NCI-H82 treated with DMSO at 0.1 percent for 48 hours (cell line): ENCODE results near the gene PARD6G.

Experiments used
- DNase-seq: peaks from one replicate; lab custom pipeline; 2025; ENCODE audit not compliant: unreplicated experiment; lab: John Stamatoyannopoulos, UW

The PARD6G gene

DNA sequence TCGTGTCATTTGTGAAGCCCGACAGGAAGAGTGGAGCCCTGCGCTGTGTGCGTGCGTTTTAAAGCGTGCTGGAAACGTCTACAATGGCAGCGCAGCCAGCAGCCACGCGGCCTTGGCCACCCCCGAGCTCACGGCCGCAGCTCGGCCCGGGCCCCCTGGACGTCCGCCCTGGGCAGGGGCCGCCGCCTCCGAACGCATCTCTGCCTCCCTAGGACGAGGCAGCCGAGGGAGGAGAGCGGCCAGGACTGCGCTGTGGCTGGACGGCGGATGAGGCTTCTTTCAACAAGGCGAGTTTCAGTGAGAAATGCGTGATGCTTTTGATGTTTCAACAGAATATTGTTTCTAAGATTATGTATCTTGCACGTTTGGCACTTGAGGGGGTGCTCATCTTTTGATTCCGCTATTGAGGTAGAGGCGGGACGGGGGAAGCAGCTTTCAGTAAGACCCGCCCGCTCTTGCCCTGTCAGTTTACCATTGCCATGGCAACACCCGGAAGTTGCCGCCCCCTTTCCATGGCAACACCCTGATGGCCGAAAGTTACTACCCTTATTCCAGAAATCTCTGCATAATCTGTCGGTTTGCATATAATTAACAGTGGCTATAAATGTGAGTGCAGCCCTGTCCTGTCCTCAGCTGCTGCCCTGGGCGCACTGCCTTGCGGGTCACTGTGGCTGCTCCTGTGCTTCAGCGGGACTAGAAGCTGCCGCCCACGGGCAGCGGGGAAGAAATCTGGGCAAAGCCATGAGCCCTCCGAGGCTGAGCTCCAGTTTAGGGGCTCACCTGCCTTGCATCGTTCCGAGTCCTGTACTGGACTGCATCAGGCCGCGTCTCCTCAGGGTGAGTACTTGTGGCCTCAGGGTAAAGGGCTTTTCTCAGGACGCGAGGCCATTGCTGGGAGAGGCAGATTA lies 99.6 kb downstream of the PARD6G start:
- no peak for DNase-seq

DNA sequence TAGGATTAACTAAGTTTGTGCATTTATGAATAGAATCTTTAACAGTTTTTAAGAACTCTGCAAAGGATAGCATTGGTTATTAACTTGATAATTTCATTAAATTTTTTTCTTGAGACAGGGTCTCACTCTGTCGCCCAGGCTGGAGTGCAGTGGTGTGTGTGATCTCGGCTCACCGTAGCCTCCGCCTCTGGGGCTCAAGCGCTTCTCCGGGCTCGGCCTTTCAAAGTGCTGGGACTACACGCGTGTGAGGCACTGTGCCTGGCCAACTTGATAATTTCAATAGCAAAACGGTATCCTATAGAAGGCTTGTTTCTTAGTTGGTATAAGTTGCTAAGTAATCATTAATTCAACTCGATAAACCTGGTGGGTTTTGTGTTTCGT lies 100.3 kb downstream of the PARD6G start:
- DNase-seq, result no peak

DNA sequence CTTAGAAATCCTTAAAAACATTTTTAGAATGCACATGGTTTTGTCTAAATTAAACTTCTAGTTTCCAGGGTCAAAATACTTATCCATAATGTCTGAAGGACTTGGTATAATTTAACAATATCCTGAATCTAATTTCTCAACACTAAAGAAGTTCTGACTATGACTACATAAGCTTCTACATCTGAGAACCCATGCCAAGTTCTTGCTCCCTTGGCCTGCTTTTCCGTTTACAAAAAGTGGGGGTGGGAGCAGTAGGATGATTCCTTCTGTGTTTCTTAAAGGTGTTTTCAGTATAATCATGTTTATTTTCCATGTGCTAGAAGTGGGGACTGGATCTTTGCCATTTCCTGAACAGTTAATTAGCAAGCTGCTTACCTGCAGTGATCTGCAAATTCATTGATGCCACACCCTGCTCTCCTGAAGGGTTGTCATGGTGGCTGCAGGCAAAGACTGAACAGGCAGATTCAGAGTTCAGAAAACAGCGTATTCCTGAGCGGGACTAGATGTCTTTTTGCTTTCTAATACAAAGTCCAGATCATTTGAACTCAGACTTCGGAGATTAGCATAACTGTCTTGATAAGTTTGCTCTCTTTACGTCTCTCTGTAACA lies 102.0 kb downstream of the PARD6G start:
- no peak for DNase-seq

DNA sequence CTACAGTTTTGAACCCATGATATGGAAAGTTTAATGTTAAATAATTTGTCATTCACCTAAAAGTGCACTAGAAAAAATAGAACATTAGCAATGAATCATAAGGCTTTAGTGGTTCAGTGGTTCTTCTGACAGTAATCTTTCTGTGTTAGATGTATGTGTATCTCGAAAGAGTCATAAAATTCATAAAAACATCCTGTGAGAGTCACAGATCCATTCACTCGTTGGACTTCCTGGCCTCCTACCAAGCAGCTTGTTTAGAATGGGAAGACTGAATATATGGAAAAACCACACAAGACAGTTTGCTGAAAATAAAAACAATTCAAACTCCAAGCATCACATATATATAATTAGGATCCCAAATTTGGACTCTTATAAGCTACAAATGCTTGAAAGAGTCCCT lies 103.4 kb downstream of the PARD6G start:
- no peak for DNase-seq

DNA sequence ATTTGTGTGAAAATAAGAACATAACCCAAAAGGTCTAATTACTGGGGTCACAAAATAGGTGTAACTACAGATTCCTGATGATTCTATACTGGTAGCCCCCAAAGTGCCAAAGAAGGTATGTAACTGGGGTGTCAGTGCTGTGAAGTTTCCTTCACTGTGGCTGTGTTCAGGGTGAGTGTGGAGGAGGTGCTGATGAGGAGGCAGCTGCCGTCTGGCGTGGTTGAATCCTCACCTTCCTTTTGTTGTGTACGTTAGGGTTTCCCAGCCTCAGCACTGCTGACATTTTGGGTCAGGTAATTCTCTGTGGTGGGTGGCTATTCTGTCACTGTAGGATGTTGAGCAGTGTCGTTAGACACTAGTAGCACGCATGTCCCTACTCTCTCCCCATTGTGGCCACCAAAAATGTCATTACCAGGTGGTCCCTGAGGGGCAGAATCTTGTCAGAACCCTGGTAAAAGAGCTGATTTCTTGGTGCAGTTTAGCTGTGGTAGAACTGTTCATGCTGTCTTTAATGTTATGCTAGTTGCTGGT lies 106.8 kb downstream of the PARD6G start:
- DNase-seq, result no peak

DNA sequence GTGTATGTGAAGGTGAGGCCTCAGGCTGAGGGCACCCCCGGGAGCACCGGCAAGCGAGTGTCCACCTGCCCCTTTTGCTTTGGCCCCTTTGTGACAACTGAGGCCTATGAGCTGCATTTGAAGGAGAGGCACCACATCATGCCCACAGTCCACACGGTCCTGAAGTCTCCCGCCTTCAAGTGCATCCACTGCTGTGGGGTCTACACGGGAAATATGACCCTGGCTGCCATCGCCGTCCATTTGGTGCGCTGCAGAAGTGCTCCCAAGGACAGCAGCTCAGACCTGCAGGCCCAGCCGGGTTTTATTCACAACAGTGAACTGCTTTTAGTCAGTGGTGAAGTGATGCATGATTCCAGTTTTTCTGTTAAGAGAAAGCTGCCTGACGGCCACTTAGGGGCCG lies 109.3 kb downstream of the PARD6G start:
- no peak for DNase-seq

DNA sequence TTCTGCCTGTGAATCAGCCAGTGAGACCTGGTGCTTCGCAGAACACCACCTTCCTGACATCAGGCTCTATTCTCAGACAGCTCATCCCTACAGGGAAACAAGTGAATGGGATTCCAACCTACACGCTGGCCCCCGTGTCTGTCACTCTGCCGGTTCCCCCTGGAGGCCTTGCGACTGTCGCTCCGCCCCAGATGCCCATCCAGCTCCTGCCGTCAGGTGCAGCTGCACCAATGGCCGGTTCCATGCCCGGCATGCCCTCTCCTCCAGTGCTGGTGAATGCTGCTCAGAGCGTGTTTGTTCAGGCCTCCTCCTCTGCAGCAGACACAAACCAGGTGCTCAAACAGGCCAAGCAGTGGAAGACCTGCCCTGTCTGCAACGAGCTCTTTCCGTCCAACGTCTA lies 110.2 kb downstream of the PARD6G start:
- no peak for DNase-seq

DNA sequence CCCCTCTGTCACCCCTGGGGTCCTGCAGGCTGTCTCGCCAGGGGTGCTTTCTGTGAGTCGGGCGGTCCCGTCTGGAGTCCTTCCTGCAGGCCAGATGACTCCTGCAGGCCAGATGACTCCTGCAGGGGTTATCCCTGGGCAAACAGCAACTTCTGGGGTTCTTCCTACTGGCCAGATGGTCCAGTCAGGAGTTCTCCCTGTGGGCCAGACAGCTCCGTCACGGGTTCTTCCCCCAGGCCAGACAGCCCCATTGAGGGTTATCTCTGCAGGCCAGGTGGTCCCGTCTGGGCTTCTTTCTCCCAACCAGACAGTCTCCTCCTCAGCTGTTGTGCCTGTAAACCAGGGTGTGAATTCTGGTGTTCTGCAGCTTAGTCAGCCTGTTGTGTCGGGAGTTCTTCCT lies 110.6 kb downstream of the PARD6G start:
- DNase-seq, result no peak

DNA sequence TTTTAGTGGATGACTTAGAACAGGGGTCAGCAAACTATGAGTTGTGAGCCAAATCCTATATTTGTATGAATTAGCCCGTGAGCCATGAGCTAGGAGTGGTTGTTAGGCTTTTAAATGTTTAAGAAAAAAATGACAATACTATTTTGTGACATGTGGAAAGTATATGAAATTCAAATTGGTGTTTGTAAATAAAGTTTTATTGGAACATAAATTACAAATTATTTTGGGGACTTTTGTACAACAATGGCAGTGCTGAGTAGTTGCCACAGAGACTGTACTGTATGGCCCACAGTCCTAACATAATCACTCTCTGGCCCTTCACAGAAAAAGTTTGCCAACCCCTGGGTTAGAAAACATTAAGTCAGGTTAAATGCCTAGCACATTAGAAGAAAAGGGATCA lies 112.2 kb downstream of the PARD6G start:
- no peak for DNase-seq

DNA sequence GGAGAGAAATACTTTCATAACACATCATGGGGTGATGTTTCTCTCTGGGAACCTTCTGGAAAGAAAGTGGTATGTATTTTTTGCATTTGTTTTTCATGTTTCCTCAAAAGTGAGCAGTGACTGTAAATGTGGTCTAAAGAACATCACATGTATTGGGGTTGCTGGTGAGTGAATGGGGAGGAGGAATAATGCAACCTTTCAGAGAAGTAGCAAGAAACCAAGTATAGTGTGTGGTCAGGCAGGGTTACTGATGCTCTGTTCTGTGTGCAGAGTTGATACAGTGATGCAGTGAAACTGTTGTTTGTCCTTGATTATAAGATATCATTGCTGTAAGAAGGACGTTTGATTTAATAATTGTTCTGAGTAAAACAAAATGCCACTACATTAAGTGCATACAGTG lies 114.2 kb downstream of the PARD6G start:
- no peak for DNase-seq

DNA sequence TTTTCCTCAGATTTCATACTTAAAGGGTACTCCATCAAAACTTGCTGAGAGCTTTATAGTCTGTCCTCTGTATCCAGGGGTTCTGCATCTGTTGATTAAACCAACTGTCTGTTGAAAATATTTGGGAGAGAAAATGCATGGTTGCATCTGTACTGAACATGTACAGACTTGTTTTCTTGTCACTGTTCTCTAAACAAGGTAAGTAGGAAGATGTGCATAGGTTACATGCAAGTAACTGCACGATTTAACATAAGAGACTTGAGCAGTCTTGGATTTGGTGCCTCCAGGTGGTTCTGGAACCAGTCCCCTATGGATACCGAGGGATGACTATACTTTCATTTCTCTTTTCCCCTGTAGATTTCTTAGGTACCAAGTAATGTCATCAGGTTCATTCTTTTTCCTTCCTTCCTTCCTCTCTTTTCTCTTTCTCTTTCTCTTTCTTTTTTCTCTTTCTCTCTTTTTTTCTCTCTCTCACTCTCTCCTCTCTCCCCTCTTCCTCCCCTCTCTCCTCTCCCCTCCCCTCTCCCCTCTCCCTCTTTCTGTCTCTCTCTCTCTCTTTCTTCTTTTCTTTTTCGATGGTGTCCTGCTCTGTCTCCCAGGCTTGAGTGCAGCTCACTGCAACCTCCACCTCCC lies 115.0 kb downstream of the PARD6G start:
- DNase-seq, result no peak

DNA sequence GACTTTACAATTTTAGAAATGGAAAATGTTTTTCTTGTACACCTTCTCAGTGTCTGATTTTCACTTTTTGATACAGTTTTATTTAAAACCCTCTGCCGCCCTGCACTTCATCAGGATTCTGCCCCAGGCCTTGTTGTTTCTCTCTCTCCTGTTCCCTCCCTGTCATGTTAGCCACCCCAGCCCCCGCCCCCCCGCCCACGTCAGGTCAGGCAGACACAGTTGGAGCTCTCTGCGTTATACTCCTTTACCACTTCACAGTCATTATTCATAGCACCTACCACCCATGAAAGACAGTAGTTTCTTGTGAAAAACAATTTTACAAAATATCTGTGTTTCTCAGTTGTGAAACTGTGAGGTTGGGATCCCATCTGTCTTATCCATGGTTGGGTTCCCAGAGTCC lies 116.8 kb downstream of the PARD6G start:
- no peak for DNase-seq

DNA sequence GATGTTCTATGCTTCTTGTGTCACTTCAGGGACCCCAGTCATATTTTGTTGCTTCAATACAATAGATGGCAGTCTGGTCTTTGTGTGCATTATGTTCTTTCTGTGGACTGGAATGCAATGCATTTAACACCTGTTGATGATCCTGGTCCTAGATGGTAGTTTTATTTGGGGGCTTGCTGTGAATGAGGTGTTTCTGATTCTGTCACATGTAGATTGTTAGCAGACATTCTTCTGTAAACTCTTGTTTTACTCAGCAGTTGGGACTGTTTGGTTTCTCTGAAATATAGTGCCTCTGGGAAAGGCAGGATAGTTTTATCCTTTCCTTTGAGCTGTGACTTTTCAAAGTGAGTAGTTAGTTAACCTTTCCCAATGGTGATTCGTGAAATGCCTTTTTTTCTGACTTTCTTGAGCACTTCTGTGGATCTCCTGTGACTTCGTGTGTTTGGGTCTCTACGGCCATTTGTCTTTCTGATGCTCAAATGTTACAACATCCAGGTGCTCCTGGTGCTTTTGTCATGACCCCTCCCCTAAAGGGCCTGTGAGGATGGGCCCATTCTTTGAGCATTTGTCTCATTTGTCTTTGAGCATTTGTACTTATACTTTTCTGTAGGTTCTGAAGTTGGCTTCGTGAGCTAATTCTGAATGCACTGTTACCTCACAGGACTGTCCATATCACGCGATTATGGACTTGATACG lies 117.5 kb downstream of the PARD6G start:
- DNase-seq, result no peak

DNA sequence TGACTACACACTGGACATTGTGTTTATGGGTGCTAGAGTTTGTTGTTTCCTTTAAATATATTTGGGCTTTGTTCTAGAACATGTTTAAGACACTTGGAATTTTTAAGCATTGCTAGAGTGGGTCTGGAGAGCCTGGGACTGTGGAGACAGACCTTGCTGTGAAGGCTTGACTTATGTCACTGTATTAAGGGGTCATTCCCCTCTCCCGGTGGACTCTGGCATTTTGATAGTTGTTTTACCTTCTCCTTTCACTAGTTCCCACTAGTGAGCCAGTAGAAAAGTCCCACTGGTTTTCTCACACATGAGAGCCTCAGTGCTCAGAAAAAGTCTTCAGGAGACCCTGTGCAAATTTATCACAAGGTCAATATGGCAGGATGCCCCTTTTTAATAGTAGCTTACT lies 119.7 kb downstream of the PARD6G start:
- DNase-seq, result no peak

DNA sequence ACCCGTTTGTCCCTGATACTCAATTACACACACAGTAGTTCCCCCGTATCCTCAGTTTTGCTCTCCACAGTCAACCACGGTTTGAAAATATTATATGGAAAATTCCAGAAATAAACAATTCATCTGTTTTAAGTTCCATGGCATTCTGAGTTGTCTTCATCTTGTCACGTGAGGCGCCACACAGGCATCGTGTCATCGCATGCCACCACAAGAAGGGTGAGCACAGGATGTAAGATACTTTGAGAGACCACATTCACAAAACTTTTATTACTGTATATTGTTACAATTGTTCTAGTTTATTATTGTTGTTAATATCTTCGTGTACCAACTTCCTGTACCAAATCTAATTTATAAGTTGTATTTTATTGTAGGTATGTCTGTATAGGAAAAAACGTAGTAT lies 120.5 kb downstream of the PARD6G start:
- no peak for DNase-seq

DNA sequence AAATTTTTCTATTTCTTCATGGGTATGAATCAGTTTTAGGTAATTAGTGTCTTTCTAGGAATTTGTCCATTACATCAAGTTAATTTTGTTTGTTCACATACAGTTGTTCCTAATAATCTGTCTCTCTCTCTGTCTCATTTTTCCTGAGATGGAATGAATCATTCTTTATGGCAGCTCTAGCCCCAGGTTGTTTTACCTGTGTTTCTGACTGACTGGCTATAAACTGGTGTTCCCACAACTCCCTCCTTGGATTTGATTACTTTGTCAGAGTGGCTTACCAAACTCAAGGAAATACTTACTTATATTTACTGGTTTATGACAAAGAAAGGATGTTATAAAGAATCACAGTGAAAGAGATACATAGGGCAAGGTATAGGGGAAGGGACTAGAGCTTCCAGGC lies 123.2 kb downstream of the PARD6G start:
- DNase-seq, result no peak

DNA sequence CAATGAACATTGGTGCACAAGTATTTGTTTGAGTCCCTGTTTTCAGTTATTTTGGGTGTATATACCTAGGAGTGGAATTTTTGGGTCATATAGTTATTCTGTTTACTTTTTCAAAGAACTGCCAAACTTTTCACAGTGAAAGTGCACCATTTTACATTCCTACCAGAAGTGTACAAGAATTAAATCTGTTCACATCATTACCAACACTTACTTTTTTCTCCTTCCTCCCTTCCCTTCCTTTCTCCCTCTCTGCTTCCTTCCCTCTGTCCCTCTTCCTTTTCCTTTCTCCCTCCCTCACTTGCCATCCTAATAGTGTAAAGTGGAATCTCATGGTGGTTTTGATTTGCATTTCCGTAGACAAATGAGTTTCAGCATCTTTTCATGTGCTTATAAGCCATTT lies 126.4 kb downstream of the PARD6G start:
- no peak for DNase-seq

DNA sequence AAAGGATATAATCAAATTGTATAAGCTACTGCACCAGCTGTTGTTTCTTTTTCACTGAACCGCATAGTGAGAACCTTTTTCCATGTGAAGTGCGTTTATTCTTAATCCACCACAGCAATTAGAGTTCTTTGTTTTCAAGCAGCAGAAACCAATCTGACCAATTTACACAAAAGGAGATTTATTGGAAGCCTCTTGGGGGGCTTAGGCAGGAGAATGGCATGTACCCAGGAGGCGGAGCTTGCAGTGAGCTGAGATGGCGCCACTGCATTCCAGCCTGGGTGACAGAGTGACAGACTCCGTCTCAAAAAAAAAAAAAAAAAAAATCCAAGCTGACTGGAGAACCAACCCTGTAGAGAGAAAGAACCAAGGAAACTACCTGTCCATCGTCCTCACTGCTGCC lies 128.2 kb downstream of the PARD6G start:
- no peak for DNase-seq

DNA sequence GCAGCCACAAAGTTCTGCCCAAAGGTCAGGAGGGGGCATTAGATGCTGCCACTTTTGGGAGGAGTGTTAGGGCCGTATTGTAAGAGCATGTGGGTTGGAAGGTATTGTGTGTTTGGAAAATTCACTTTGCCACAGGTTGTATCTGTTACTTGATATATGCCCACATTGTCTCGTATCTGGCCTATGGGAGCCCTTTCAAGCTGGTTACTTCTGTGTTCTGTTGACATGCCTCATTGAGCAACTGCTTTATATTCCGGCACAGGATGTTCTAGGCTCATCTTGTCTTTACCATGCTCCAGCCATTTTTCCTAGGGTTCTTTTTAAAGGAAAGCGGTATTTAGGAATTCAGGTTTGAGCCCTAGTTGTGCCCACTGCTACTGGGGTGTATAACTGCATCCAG lies 132.3 kb downstream of the PARD6G start:
- DNase-seq, result no peak

DNA sequence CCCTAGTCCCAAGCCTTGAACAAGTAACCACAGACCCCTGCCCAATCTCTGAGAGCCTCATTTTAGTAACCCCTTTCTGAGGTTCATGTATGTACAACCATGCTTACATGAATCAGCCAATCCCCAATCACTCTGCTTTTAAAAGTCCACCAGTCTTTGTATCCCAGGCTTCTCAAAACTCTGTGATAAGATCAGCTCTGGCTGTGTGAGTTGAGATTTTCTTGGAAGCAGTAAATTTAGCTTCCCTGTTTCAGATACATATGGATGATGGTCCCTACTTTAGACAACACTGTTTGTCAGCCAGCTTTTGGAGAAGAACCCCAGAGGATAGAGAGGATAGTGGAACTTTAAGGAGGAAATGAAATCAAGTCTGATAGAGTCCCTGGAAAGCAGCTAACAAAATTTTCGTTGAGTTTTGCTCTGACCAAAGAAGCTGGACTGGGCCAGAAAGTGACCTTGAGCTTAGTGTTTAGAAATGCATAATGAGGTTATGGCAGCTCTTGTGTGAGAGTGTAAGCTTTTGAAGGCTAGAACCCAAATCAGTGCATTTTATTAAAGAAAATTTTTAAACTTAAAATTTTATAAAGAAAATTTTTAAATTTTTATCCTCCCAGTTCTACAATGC lies 134.6 kb downstream of the PARD6G start:
- DNase-seq, result no peak

DNA sequence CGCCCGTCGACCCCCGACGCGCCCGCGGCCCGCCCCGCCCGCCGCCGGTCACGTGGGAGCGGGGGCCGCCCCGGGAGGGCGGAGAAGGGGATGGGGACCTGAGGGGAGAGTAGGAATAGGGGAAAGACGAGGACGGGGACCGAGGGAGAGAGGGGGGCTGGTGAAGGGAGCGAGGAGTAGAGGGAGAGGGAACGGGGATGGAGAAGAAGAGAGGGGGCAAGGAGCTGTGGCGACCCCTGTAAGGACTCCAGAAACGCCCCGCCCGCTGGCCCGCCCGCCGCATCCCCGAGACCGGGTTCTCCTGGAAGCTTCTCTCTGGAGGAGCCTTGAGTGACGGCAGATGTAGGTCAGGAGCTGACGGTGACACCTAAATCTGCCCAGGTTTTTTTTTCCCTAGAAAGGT lies 137.6 kb downstream of the PARD6G start:
- no peak for DNase-seq
